GM12878 (cell line): ENCODE measurements around the gene FAM120B.

Source experiments
- CTCF ChIP-seq, 3 experiments: IDR thresholded peaks in 2 of 3; conservative IDR thresholded peaks in 1 of 3; 2 replicates each; pipeline ENCODE4 v1.5.1; 2011; ENCODE audit warnings: low read depth in 3 of 3, low read length in 3 of 3, mild to moderate bottlenecking in 3 of 3, control low read depth in 2 of 3, moderate library complexity in 2 of 3, inconsistent platforms in 1 of 3, mixed read lengths in 1 of 3; ENCODE audit not compliant: control insufficient read depth in 2 of 3, insufficient read depth in 1 of 3; ENCODE audit errors: extremely low read depth in 1 of 3
- FOXK2 ChIP-seq: fragments of 450-650 bp; IDR thresholded peaks from 2 replicates; pipeline ENCODE4 v1.6.1; 2017; ENCODE audit warnings: mild to moderate bottlenecking, moderate library complexity
- MXI1 ChIP-seq: fragments of 150-350 bp; IDR thresholded peaks from 2 replicates; pipeline ENCODE4 v1.6.1; 2011; ENCODE audit warnings: low read depth, mild to moderate bottlenecking, inconsistent platforms, low read length, improper control_type of control experiment

DNA sequence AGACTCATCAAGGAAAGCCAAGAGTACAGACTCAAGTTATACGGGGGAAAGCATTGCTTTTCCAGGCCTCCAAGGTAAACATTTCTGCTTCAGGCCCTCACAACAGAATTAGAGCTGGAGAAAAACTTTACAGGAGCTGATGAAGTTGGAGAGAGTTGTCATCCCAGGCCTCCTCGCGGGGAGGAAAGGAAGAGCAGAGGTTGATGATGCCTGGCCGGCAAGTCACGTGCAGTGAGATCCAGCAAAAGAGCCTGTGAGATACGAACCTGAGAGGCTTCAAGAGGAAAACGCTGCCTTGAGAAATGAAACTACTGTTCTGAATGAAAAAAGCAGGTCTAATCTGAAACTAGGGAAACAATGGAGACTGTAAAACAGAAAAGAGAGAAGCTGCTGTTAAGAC lies 122.9 kb downstream of the FAM120B start:
- no peak for TF ChIP-seq MXI1
- TF ChIP-seq CTCF (IDR thresholded peaks at IDR 0.05 in 2 of 3, conservative IDR thresholded peaks at IDR 0.05 in 1 of 3; ENCODE audit: control insufficient read depth in 2 of 3, extremely low read depth in 1 of 3, insufficient read depth in 1 of 3, low read depth in 3 of 3, low read length in 3 of 3) = no peak
- TF ChIP-seq FOXK2 = no peak
